ENCODE data around the gene OR10D3. TPM values are rescaled to one million over a fixed set of nuclear protein-coding genes. Genes with fewer than 3 reads are reported as not detected.

OR10D3 gene
- total RNA-seq, 4 donors from 2014 or later: not detected

DNA sequence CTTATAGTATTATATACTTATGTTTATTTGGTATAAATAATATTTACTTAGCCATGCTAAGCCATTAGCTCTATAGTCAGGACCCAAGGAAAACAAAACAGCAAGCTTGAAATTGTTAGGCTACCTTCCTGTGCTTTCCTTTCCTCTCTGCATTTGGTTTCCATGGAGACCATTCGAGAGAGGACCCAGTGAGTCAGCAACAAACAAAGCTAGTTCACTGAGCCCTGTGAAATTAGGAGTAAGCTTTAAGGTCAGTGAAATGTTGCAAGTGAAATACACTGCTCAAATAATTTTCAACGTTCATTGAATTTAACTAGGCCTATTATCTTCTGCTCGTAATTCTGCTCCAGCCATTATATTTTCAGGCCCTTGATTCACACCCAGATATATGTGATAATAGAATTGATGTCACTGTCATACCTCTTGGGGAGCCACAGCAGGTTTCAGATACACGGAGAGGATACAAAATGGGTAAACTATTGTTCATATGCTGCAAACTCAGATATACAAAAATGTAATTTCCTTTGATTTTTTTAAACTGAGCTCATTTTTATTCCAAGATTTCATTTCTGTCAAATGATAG is 9.1 kb upstream of the OR10D3 start:
- 31% methylated on average over 4 of the region's 4 CpGs for WGBS
- intact Hi-C loops (cut with DNase I): no loop called here
- H3K27ac ChIP-seq (replicated peaks in 1 of 4): no peak overlapping the region

GRCh38 chr11:124176925-124177715 is 6.0 kb upstream of the OR10D3 start:
- DNase-seq (ENCODE audit: extremely low spot score): no peak
- 77% methylated on average over 5 of the region's 5 CpGs for WGBS
- TF ChIP-seq POLR2AphosphoS5 (IDR thresholded peaks at IDR 0.05) (no peak), EP300 (IDR thresholded peaks at IDR 0.05) (no peak), POLR2A (IDR thresholded peaks at IDR 0.05; ENCODE audit: low read depth) (no peak)
- TF ChIP-seq, protein P1, sequence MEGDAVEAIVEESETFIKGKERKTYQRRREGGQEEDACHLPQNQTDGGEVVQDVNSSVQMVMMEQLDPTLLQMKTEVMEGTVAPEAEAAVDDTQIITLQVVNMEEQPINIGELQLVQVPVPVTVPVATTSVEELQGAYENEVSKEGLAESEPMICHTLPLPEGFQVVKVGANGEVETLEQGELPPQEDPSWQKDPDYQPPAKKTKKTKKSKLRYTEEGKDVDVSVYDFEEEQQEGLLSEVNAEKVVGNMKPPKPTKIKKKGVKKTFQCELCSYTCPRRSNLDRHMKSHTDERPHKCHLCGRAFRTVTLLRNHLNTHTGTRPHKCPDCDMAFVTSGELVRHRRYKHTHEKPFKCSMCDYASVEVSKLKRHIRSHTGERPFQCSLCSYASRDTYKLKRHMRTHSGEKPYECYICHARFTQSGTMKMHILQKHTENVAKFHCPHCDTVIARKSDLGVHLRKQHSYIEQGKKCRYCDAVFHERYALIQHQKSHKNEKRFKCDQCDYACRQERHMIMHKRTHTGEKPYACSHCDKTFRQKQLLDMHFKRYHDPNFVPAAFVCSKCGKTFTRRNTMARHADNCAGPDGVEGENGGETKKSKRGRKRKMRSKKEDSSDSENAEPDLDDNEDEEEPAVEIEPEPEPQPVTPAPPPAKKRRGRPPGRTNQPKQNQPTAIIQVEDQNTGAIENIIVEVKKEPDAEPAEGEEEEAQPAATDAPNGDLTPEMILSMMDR (IDR thresholded peaks at IDR 0.05): no peak

More for the DNA sequence above, 9.1 kb upstream of the OR10D3 start:
- DNase-seq (ENCODE audit: extremely low spot score): no peak
- H3K4me1 ChIP-seq: no peaks in the 10 kb centered on the region
- no peaks in the 10 kb centered on the region for H3K27me3 ChIP-seq
- no peaks in the 10 kb centered on the region for H3K9me3 ChIP-seq
- TF ChIP-seq POLR2A (IDR thresholded peaks at IDR 0.05; ENCODE audit: low read depth) (no peak), POLR2AphosphoS5 (IDR thresholded peaks at IDR 0.05) (no peak), EP300 (IDR thresholded peaks at IDR 0.05) (no peak)
- TF ChIP-seq, protein P1 (IDR thresholded peaks at IDR 0.05): no peak
- no peak overlapping the region for H3K4me3 ChIP-seq
- H3K36me3 ChIP-seq: no peaks in the 10 kb centered on the region

DNA sequence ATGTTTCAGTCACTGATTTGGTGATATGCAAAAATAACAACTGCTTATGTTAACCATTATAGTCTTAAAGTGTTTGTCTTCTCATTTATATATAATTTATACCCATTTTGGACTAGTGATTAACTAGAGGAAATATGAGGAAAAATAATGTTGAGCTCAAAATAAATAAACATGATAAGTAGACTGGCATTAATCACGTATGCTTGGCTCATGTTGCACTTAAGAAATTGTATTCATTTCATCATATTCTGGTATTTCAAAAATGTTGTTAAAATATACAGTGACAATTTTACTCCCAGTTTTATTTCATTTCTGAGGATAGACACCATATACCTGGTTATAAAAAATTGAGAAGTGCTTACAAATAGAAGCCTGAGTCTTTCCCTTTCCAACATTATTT is 3.8 kb upstream of the OR10D3 start:
- no peaks in the 10 kb centered on the region for H3K9me3 ChIP-seq
- no peaks in the 10 kb centered on the region for H3K27me3 ChIP-seq
- H3K4me3 ChIP-seq: no peak overlapping the region
- TF ChIP-seq, protein P1 (IDR thresholded peaks at IDR 0.05): no peak
- no peak for TF ChIP-seq EP300 (IDR thresholded peaks at IDR 0.05)
- TF ChIP-seq POLR2A (IDR thresholded peaks at IDR 0.05; ENCODE audit: low read depth): no peak
- TF ChIP-seq POLR2AphosphoS5 (IDR thresholded peaks at IDR 0.05): no peak
- DNase-seq (ENCODE audit: extremely low spot score): no peak
- WGBS: 47% methylated on average over 1 of the region's 1 CpG
- no peak overlapping the region for H3K27ac ChIP-seq (replicated peaks in 1 of 4)
- intact Hi-C loops (cut with DNase I): no loop called here
- H3K4me1 ChIP-seq: no peaks in the 10 kb centered on the region
- no peaks in the 10 kb centered on the region for H3K36me3 ChIP-seq

More at GRCh38 chr11:124176925-124177715, 6.0 kb upstream of the OR10D3 start:
- Histone ChIP-seq H3K27ac (replicated peaks in 1 of 4) (no peak overlapping the region), H3K9me3 (no peaks in the 10 kb centered on the region), H3K4me1 (no peaks in the 10 kb centered on the region), H3K4me3 (no peak overlapping the region), H3K36me3 (no peaks in the 10 kb centered on the region), H3K27me3 (no peaks in the 10 kb centered on the region)
- intact Hi-C loops (cut with DNase I): no loop called here

DNA sequence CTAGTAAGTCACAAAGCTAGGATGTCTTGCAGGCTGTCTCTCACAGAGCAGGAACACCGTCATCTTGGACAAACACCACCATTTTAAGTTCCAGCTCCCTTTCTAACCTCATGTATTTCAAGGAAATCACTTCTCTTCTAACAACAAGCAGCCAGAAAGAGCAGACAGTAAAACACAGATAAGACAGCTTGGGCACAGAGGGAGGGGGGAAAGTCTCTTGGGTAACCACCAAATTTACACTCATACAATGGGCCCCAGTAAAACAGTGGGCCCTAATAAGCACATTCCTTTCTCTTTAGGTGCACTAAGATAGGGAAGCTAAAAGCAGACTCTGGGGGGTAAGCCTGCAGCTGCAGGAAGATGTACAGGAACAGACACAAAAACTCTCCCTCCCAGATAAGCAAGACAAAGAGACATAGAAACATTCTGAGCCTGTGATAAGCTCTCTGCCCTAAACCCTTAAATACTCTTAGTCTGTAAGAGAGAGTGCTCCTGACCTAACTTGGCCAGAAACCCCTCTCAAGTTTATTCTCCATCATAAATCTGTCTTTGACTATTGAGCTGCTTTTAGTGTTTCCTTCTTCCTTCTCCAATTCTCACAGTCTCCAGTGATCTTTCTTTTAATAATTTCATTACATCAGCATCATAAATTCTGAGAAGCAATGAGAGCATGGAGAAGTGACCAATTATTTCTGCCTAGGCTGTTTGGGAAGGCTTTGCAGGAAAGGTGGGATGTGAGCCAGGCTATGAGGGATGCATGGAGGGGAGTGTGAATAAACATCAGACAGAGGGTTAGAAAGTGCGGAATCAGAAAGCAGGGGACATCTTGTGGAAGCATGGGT is 7.4 kb downstream of the OR10D3 start:
- no peak overlapping the region for H3K4me3 ChIP-seq
- DNase-seq (ENCODE audit: extremely low spot score): no peak
- H3K36me3 ChIP-seq: no peaks in the 10 kb centered on the region
- H3K9me3 ChIP-seq: no peaks in the 10 kb centered on the region
- H3K4me1 ChIP-seq: peaks cover 0 to 6% (median 0%) of the 10 kb centered on the region in 4 donors
- 68% methylated on average over 2 of the region's 2 CpGs for WGBS
- intact Hi-C loops (cut with DNase I): loop anchor here (10.0 kb wide), 1 partner anchor 106 kb away; no protein-coding TSS in a partner anchor
- peaks cover 0 to 3% (median 0%) of the 10 kb centered on the region in 4 donors for H3K27me3 ChIP-seq
- no peak for TF ChIP-seq EP300 (IDR thresholded peaks at IDR 0.05)
- TF ChIP-seq, protein P1 (IDR thresholded peaks at IDR 0.05): no peak
- TF ChIP-seq POLR2AphosphoS5 (IDR thresholded peaks at IDR 0.05): no peak
- no peak for TF ChIP-seq POLR2A (IDR thresholded peaks at IDR 0.05; ENCODE audit: low read depth)
- no peak overlapping the region for H3K27ac ChIP-seq (replicated peaks in 1 of 4)

Data from esophagus muscularis mucosa (tissue), 4 donors.